Measurements from ENCODE around the gene OR2B3. TPM values are rescaled to one million over a fixed set of nuclear protein-coding genes. Genes with fewer than 3 reads are reported as not detected.
"Not testable (repeated sequence)": the region's sequence is repeated elsewhere in the genome, so short reads cannot be mapped to it uniquely, and the experiment has no call there.

Gene OR2B3, protein sequence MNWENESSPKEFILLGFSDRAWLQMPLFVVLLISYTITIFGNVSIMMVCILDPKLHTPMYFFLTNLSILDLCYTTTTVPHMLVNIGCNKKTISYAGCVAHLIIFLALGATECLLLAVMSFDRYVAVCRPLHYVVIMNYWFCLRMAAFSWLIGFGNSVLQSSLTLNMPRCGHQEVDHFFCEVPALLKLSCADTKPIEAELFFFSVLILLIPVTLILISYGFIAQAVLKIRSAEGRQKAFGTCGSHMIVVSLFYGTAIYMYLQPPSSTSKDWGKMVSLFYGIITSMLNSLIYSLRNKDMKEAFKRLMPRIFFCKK
- total RNA-seq: not detected in 2 replicates

DNA sequence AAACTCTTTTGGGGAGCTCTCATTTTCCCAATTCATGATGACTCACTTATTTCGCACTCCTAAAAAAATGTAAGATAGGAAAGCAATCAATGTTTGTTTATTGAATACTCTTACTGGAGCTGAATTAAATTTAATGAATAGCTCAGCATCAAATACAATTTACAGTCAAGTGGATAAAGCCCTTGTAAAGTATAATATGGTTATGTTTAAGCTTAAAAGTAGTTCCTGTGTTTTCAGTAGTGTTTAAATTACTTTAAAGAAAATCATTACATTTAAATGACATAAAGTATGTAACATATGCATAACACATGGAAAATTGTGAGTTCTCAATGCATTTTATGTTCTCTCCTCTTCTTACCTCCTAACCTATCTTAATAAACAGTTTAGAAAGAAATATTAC lies at the start of gene OR2B3:
OR2B3 (minus strand) TSS at position 101 of the 400 bp plus-strand sequence; CDS start at position 36, 65 bp downstream.
- no peaks in the 10 kb centered on the region for H3K36me3 ChIP-seq (ENCODE audit: control insufficient read depth, insufficient read depth, low read length)
- DNase-seq (ENCODE audit: low read depth): no peak
- FAIRE-seq: no peak
- H3K4me3 ChIP-seq (ENCODE audit: low read depth, low read length): no peak within 1 kb of the TSS
- no peaks in the 10 kb centered on the region for H3K27me3 ChIP-seq (ENCODE audit: control insufficient read depth, insufficient read depth, low read length)
- TF ChIP-seq, protein P1, sequence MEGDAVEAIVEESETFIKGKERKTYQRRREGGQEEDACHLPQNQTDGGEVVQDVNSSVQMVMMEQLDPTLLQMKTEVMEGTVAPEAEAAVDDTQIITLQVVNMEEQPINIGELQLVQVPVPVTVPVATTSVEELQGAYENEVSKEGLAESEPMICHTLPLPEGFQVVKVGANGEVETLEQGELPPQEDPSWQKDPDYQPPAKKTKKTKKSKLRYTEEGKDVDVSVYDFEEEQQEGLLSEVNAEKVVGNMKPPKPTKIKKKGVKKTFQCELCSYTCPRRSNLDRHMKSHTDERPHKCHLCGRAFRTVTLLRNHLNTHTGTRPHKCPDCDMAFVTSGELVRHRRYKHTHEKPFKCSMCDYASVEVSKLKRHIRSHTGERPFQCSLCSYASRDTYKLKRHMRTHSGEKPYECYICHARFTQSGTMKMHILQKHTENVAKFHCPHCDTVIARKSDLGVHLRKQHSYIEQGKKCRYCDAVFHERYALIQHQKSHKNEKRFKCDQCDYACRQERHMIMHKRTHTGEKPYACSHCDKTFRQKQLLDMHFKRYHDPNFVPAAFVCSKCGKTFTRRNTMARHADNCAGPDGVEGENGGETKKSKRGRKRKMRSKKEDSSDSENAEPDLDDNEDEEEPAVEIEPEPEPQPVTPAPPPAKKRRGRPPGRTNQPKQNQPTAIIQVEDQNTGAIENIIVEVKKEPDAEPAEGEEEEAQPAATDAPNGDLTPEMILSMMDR (IDR thresholded peaks at IDR 0.05; ENCODE audit: insufficient read depth, low read length, severe bottlenecking): no peak

DNA sequence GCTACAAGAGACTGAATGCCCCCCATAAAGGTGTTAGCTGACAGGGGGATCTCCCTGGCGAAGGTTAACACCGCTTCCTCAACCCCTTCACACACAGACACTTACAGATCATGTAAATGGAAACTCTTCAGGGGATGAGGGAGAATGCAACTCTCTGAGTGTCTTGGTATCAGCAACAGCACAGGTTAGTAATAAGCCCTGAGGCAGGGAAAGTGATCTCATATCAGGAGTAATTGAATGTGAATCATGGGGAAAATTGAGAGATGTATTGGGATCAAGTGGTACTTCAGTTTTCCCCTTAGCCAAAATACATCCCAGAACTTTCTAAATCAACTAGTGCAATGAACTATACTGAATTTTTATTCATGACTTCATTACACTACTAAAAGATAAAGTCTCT lies 44.6 kb upstream of the OR2B3 start:
- DNase-seq (ENCODE audit: low read depth): peak; percentile 73
- Histone ChIP-seq H3K36me3 (ENCODE audit: control insufficient read depth, insufficient read depth, low read length) (no peaks in the 10 kb centered on the region), H3K27me3 (ENCODE audit: control insufficient read depth, insufficient read depth, low read length) (no peaks in the 10 kb centered on the region), H3K4me3 (ENCODE audit: low read depth, low read length) (no peak overlapping the region)
- TF ChIP-seq, protein P1 (IDR thresholded peaks at IDR 0.05; ENCODE audit: insufficient read depth, low read length, severe bottlenecking): no peak
- FAIRE-seq: no peak

DNA sequence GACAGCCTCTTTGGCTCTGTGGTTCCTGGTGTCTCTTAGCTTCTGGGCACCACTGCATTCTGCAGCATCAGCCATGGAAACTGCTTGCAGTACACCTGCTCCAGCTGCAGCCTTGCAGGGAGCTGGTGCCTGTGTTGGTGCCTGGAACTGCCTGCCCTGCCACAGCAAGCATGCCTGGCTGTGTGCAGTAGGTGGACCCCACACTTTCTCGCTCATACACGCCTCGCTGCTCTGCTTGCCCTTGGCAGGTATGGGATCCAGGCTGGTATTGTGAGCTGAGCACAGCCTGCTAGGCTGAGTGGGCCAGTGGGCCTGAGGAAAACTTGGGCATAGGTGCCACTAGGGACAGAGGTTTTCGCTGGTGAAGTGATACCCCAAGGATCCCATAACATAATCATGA lies 43.5 kb upstream of the OR2B3 start:
- TF ChIP-seq, protein P1 (IDR thresholded peaks at IDR 0.05; ENCODE audit: insufficient read depth, low read length, severe bottlenecking): no peak
- DNase-seq (ENCODE audit: low read depth): no peak
- Histone ChIP-seq H3K4me3 (ENCODE audit: low read depth, low read length) (no peak overlapping the region), H3K36me3 (ENCODE audit: control insufficient read depth, insufficient read depth, low read length) (no peaks in the 10 kb centered on the region), H3K27me3 (ENCODE audit: control insufficient read depth, insufficient read depth, low read length) (no peaks in the 10 kb centered on the region)
- FAIRE-seq: no peak

DNA sequence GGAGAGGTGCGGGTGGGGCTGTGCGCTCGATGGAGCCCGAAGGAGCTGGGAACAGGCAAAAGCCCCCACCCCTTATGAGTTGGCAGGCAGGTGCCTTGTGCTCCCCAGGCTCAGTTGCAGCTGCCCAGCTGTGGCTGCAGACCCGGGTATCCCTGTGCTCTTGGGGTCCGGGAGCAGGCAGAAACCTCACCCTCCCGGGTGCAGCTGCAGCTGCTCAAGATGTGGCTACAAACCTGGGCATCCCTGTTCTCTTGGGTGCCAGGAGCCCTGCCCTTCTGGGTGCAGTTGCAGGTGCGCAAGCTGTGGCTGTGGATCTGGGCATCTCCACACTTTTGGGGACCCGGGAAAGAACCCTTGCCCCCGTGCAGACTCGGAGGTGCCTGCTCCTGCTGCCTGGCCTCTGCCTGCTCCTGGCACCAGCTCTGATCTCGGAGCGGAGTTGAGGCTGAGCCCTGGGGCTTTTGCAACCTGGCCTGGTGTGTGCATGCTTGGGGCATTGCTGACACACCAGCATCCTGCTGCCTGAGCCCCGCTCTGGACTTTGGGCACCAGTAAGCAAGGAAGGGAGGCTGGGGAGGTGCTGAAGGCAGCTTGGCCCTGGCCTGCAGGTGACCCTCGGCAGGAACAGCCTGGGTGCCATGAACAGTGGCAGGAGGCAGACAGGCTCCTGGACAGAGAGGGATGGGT lies 42.4 kb upstream of the OR2B3 start:
- FAIRE-seq (no peak), DNase-seq (ENCODE audit: low read depth) (no peak)
- Histone ChIP-seq H3K27me3 (ENCODE audit: control insufficient read depth, insufficient read depth, low read length) (no peaks in the 10 kb centered on the region), H3K4me3 (ENCODE audit: low read depth, low read length) (no peak overlapping the region), H3K36me3 (ENCODE audit: control insufficient read depth, insufficient read depth, low read length) (no peaks in the 10 kb centered on the region)
- TF ChIP-seq, protein P1 (IDR thresholded peaks at IDR 0.05; ENCODE audit: insufficient read depth, low read length, severe bottlenecking): no peak

DNA sequence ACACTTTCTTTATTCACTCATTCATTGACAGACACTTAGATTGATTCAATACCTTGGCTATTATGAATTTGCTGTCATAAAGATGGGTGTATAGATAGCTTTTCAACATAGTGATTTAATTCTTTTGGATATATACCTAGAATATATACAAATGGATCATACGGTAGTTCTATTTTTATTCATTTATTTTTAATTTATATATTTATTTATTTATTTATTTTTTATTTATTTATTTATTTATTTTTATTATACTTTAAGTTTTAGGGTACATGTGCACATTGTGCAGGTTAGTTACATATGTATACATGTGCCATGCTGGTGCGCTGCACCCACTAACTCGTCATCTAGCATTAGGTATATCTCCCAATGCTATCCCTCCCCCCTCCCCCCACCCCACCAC lies 27.9 kb upstream of the OR2B3 start:
- H3K4me3 ChIP-seq (ENCODE audit: low read depth, low read length); FAIRE-seq; H3K36me3 ChIP-seq (ENCODE audit: control insufficient read depth, insufficient read depth, low read length); H3K27me3 ChIP-seq (ENCODE audit: control insufficient read depth, insufficient read depth, low read length); DNase-seq (ENCODE audit: low read depth): not testable (repeated sequence)

DNA sequence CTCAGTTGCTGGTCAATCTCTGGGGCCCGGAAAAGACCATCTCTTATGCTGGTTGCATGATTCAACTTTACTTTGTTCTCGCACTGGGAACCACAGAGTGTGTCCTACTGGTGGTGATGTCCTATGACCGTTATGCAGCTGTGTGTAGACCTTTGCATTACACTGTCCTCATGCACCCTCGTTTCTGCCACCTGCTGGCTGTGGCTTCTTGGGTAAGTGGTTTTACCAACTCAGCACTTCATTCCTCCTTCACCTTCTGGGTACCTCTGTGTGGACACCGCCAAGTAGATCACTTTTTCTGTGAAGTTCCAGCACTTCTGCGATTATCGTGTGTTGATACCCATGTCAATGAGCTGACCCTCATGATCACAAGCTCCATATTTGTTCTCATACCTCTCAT lies 25.0 kb upstream of the OR2B3 start:
- FAIRE-seq (no peak), DNase-seq (ENCODE audit: low read depth) (peak; percentile 1)
- no peak overlapping the region for H3K4me3 ChIP-seq (ENCODE audit: low read depth, low read length)
- TF ChIP-seq, protein P1 (IDR thresholded peaks at IDR 0.05; ENCODE audit: insufficient read depth, low read length, severe bottlenecking): no peak
- H3K36me3 ChIP-seq (ENCODE audit: control insufficient read depth, insufficient read depth, low read length): no peaks in the 10 kb centered on the region
- no peaks in the 10 kb centered on the region for H3K27me3 ChIP-seq (ENCODE audit: control insufficient read depth, insufficient read depth, low read length)

Data from bronchial epithelial cell (primary cell).